K562 treated with DMSO at 1 percent for 4 hours (cell line): ENCODE data around the gene EYA4. TPM values are rescaled to one million over a fixed set of nuclear protein-coding genes. Genes with fewer than 3 reads are reported as not detected.

Experiments used
- total RNA-seq: library from RNA; unstranded; fragments of 300-600 nt; gene quantifications from 2 replicates; pipeline ENCODE4 v1.2.3, GENCODE V29; 2022; ENCODE audit not compliant: insufficient read depth

EYA4 gene, protein sequence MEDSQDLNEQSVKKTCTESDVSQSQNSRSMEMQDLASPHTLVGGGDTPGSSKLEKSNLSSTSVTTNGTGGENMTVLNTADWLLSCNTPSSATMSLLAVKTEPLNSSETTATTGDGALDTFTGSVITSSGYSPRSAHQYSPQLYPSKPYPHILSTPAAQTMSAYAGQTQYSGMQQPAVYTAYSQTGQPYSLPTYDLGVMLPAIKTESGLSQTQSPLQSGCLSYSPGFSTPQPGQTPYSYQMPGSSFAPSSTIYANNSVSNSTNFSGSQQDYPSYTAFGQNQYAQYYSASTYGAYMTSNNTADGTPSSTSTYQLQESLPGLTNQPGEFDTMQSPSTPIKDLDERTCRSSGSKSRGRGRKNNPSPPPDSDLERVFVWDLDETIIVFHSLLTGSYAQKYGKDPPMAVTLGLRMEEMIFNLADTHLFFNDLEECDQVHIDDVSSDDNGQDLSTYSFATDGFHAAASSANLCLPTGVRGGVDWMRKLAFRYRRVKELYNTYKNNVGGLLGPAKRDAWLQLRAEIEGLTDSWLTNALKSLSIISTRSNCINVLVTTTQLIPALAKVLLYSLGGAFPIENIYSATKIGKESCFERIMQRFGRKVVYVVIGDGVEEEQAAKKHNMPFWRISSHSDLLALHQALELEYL
- not detected in 2 replicates for total RNA-seq

GRCh38 chr6:133241086-133241900, at the start of gene EYA4:
EYA4 (plus strand) TSS chr6:133241357; CDS start chr6:133274781, 33,424 bp downstream.

